Progenitor cell of endocrine pancreas (in vitro differentiated cells): Measurements from ENCODE around the gene SYT15. TPM values are rescaled to one million over a fixed set of nuclear protein-coding genes. Genes with fewer than 3 reads are reported as not detected.
"Not testable (repeated sequence)": the region's sequence is repeated elsewhere in the genome, so short reads cannot be mapped to it uniquely, and the experiment has no call there.

Experiments
- DNase-seq: peaks from one replicate; pipeline ENCODE4 v3.0.0; 2021; ENCODE audit warnings: low spot score; ENCODE audit not compliant: unreplicated experiment
- H3K27ac Mint-ChIP-seq: 2 replicates; pipeline ENCODE4 v1.8.0; 2021; ENCODE audit warnings: mild to moderate bottlenecking, moderate library complexity, mixed read lengths
- H3K27me3 Mint-ChIP-seq: 2 replicates; pipeline ENCODE4 v1.8.0; 2021; ENCODE audit warnings: mixed read lengths
- H3K36me3 Mint-ChIP-seq: 2 replicates; pipeline ENCODE4 v1.8.0; 2022; ENCODE audit warnings: mixed read lengths; ENCODE audit not compliant: insufficient read depth
- H3K4me1 Mint-ChIP-seq: 2 replicates; pipeline ENCODE4 v1.8.0; 2021; ENCODE audit warnings: low read depth, mixed read lengths
- H3K4me3 Mint-ChIP-seq: 2 replicates; pipeline ENCODE4 v1.8.0; 2021; ENCODE audit warnings: low read depth, mild to moderate bottlenecking, moderate library complexity, mixed read lengths
- H3K9me3 Mint-ChIP-seq: 2 replicates; pipeline ENCODE4 v1.8.0; 2021; ENCODE audit warnings: low read depth, mixed read lengths
- CTCF ChIP-seq: fragments of 200-600 bp; sonication (generic); IDR thresholded peaks from one replicate; pipeline ENCODE4 v1.5.0; 2021; ENCODE audit warnings: antibody characterized with exemption, mild to moderate bottlenecking; ENCODE audit not compliant: unreplicated experiment
- long read RNA-seq: library from polyadenylated mRNA; unstranded; transcript quantifications from one replicate; pipeline ENCODE4 v2.0.0, GENCODE V29; 2020
- total RNA-seq: library from RNA; stranded (reverse); gene quantifications from 2 replicates; pipeline ENCODE4 v1.2.1, GENCODE V29; 2021

Gene SYT15
- 1.8 and 2.8 TPM in 2 replicates for total RNA-seq
- long read RNA-seq: 0 reads

GRCh38 chr10:46578474-46579178 is at the start of gene SYT15:
Gene SYT15, plus strand, starts transcription at chr10:46579128. Its CDS starts 41 bp downstream, at chr10:46579169.
- H3K27ac Mint-ChIP-seq, DNase-seq, H3K4me1 Mint-ChIP-seq, H3K36me3 Mint-ChIP-seq, H3K9me3 Mint-ChIP-seq, H3K27me3 Mint-ChIP-seq, H3K4me3 Mint-ChIP-seq: not testable (repeated sequence)

GRCh38 chr10:46529742-46530141 is 49.2 kb upstream of the SYT15 start:
- not testable (repeated sequence) for DNase-seq, H3K4me1 Mint-ChIP-seq, H3K27ac Mint-ChIP-seq, H3K9me3 Mint-ChIP-seq, H3K36me3 Mint-ChIP-seq, H3K4me3 Mint-ChIP-seq, H3K27me3 Mint-ChIP-seq

- TF ChIP-seq CTCF: no peak
- DNase-seq: no peak
- Mint-ChIP-seq H3K36me3 (no peaks in the 10 kb centered on the region), H3K27me3 (peaks cover 2% of the 10 kb centered on the region), H3K4me1 (no peaks in the 10 kb centered on the region), H3K4me3 (no peak overlapping the region), H3K27ac (no peak overlapping the region), H3K9me3 (no peaks in the 10 kb centered on the region)
These were observed 48.4 kb upstream of the SYT15 start for GRCh38 chr10:46530249-46531186.

GRCh38 chr10:46532256-46532655 is 46.7 kb upstream of the SYT15 start:
- not testable (repeated sequence) for DNase-seq, H3K27ac Mint-ChIP-seq, H3K4me3 Mint-ChIP-seq, H3K9me3 Mint-ChIP-seq, H3K36me3 Mint-ChIP-seq, H3K4me1 Mint-ChIP-seq, H3K27me3 Mint-ChIP-seq

DNA sequence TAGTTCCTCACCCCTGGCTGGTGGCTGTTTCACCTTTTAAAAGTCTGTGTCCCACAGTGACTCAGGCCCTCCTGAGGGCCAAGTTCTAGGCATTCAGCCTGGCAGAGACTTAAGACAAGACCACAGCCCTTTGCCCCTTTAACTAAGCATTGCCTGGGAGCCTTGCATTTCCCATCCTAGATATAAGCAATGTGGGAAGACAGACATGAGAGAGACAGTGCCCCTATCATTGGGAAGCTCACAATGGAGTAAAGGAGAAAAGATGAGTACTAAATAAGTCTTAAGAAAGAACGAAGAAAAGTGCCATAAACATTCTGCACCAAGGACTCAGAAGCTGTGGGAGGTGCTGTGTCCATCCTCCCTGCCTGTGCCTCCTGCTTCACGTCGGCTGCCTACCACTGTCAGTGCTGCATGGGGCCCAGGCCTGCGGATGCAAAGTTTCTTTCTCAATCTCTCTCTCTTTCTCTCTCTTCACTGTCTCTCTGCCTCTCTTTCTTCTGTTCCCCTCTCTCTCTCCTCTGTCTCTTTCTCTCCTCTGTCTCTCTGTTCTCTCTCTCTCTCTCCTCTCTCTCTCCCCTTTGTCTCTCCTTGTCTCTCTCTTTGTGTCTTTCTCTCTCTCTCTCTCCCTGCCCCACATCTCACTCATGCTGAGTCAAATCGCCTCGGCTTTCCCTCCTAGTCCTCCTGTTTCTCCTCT is 44.0 kb upstream of the SYT15 start:
- no peak for TF ChIP-seq CTCF
- Mint-ChIP-seq H3K4me1 (peaks cover 4% of the 10 kb centered on the region), H3K27me3 (peaks cover 26% of the 10 kb centered on the region), H3K36me3 (no peaks in the 10 kb centered on the region), H3K4me3 (no peak overlapping the region), H3K9me3 (no peaks in the 10 kb centered on the region), H3K27ac (no peak overlapping the region)
- no peak for DNase-seq

DNA sequence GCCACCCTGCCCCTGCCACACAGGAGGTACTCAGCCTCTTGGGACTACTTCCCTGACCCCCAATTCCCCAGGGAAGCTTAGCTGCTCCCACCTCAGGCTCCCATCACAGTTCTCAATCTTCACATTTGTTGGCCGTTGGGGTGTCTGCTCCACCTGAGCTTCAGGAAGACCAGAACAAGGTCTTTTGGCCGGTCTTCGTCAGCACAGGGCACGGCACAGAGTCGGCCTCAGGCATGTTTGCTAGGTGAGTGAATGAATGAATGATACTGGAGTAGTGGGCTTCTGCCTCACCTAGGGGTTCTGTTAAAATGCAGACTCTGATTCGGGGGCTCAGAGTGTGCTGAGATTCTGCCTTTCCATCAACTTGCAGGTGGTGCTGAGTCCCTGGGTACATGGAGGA is 42.8 kb upstream of the SYT15 start:
- Mint-ChIP-seq H3K27me3 (peaks cover 32% of the 10 kb centered on the region), H3K36me3 (no peaks in the 10 kb centered on the region), H3K4me3 (no peak overlapping the region), H3K27ac (no peak overlapping the region), H3K9me3 (no peaks in the 10 kb centered on the region), H3K4me1 (peaks cover 9% of the 10 kb centered on the region)
- DNase-seq: no peak
- TF ChIP-seq CTCF: no peak
